Measurements from ENCODE around the gene PDZK1IP1. TPM values are rescaled to one million over a fixed set of nuclear protein-coding genes. Genes with fewer than 3 reads are reported as not detected.
A peak's percentile ranks its signal among the peaks of the same experiment; 100 is the strongest.
"Not testable (repeated sequence)": the region's sequence is repeated elsewhere in the genome, so short reads cannot be mapped to it uniquely, and the experiment has no call there.

The PDZK1IP1 gene
- total RNA-seq, 1 experiment from 2014 or later = not detected

GRCh38 chr1:47175227-47175934 lies 14.5 kb downstream of the PDZK1IP1 start:
- peak in 1 of 2 experiments; percentile 39 for DNase-seq (ENCODE audit: low read depth in 1 of 2, low spot score in 2 of 2)
- Histone ChIP-seq H3K36me3 (no peaks in the 10 kb centered on the region), H3K27me3 (replicated peaks) (no peaks in the 10 kb centered on the region), H3K9me3 (replicated peaks) (no peaks in the 10 kb centered on the region), H3K4me1 (replicated peaks) (peaks cover 9% of the 10 kb centered on the region; the same call in 1 of the 2 replicates), H3K27ac (no peak overlapping the region), H3K4me3 (no peak overlapping the region)

- Histone ChIP-seq H3K9me3 (replicated peaks) (no peaks in the 10 kb centered on the region), H3K27ac (no peak overlapping the region), H3K36me3 (no peaks in the 10 kb centered on the region), H3K4me1 (replicated peaks) (0 out of 2 replicates have a peak, but pooled peaks cover 8% of the 10 kb centered on the region), H3K27me3 (replicated peaks) (no peaks in the 10 kb centered on the region), H3K4me3 (no peak overlapping the region)
- no peak for DNase-seq (ENCODE audit: low read depth in 1 of 2, low spot score in 2 of 2)
Measured at GRCh38 chr1:47174656-47175020, 15.2 kb downstream of the PDZK1IP1 start.

- H3K27ac ChIP-seq = no peak overlapping the region
- no peaks in the 10 kb centered on the region for H3K36me3 ChIP-seq
- no peak for DNase-seq (ENCODE audit: low read depth in 1 of 2, low spot score in 2 of 2)
- H3K27me3 ChIP-seq (replicated peaks) = no peaks in the 10 kb centered on the region
- H3K4me3 ChIP-seq = no peak overlapping the region
- no peaks in the 10 kb centered on the region for H3K4me1 ChIP-seq (replicated peaks)
- no peaks in the 10 kb centered on the region for H3K9me3 ChIP-seq (replicated peaks)
Measured at GRCh38 chr1:47172782-47173181, 17.1 kb downstream of the PDZK1IP1 start.

DNA sequence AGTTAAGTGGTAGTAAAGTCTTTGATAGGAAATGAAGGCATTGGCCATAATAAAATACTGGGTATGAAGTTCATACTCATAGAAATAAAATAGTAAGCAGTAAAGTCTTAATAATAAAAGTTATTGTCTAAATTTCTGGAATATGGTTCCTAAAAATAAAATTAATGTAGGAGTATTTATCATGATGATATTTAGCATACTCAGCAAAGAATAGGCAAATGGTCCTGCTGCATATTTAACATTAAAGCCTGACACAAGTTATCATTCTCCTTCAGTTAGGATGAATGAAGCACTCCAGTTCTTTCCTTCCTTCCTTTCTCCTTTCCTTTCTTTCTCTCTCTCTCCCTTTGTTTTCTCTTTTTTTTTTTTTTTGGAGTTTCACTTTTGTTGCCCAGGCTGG lies 25.3 kb downstream of the PDZK1IP1 start:
- no peak overlapping the region for H3K27ac ChIP-seq
- DNase-seq (ENCODE audit: low read depth in 1 of 2, low spot score in 2 of 2) = no peak
- no peaks in the 10 kb centered on the region for H3K4me1 ChIP-seq (replicated peaks)
- no peak overlapping the region for H3K4me3 ChIP-seq
- no peaks in the 10 kb centered on the region for H3K36me3 ChIP-seq
- H3K27me3 ChIP-seq (replicated peaks) = no peaks in the 10 kb centered on the region
- H3K9me3 ChIP-seq (replicated peaks) = no peaks in the 10 kb centered on the region

DNA sequence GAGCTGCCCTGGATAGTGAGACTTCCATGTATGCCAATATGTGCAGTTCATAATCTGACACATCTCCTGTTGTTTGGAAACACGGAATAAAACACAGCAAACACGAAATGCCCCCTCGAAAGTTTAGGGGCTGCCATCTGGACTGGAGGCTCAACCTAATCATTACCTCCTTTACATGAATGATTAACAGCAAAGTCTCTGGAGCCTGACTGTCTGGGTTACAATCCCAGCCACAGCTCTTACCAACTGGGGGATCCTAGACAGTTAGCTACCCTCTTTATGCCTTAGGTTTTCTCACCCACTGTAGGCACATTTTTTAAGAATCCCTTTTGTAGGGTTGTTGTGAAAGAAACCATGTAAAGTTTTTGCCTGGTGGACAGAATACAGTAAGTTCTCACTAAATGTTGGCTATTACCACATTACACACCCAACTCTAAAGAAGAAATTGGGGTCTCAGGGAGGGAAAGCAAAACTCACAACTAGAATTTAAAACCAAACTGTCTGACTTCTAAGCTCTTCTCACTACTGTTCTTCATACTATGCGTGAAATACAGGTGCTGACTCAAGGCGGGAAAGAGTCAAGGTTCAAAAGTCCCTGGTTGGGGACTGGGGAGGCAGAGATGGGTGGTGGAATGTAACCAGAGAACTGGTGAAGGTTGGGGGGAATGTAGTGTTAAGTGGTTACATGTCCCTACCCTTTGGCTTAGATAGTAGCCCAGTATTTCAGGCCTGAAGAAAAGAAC lies 28.4 kb downstream of the PDZK1IP1 start:
- Histone ChIP-seq H3K4me3 (no peak overlapping the region), H3K27me3 (replicated peaks) (no peaks in the 10 kb centered on the region), H3K27ac (no peak overlapping the region), H3K9me3 (replicated peaks) (no peaks in the 10 kb centered on the region), H3K36me3 (no peaks in the 10 kb centered on the region), H3K4me1 (replicated peaks) (no peaks in the 10 kb centered on the region)
- no peak for DNase-seq (ENCODE audit: low read depth in 1 of 2, low spot score in 2 of 2)

DNA sequence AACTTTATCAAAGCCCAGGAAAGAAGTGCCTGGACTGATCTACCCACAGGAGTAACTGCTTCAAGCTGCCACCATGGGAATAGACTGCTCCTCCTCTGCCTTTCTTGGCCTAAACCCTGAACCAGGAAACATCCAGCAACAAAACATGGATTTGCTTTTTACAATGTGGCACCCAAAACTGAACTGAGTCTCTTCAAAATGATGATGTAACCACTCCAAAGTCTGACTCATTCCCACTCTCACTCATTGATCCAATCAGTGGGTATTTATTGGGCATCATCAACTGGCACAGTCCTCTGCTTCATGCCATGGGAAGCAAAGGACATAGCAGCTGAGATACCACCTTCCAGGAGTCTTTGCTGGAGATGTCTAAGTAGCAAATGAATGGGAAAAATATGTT lies 29.1 kb downstream of the PDZK1IP1 start:
- no peaks in the 10 kb centered on the region for H3K36me3 ChIP-seq
- DNase-seq (ENCODE audit: low read depth in 1 of 2, low spot score in 2 of 2) = no peak
- no peaks in the 10 kb centered on the region for H3K27me3 ChIP-seq (replicated peaks)
- H3K27ac ChIP-seq = no peak overlapping the region
- H3K9me3 ChIP-seq (replicated peaks) = no peaks in the 10 kb centered on the region
- no peak overlapping the region for H3K4me3 ChIP-seq
- H3K4me1 ChIP-seq (replicated peaks) = no peaks in the 10 kb centered on the region

GRCh38 chr1:47157957-47158356 lies 31.9 kb downstream of the PDZK1IP1 start:
- H3K4me3 ChIP-seq; H3K27me3 ChIP-seq (replicated peaks); H3K27ac ChIP-seq; H3K9me3 ChIP-seq (replicated peaks); H3K36me3 ChIP-seq; DNase-seq (ENCODE audit: low read depth in 1 of 2, low spot score in 2 of 2); H3K4me1 ChIP-seq (replicated peaks): not testable (repeated sequence)

GRCh38 chr1:47156457-47156856 lies 33.4 kb downstream of the PDZK1IP1 start:
- not testable (repeated sequence) for DNase-seq (ENCODE audit: low read depth in 1 of 2, low spot score in 2 of 2); H3K9me3 ChIP-seq (replicated peaks); H3K36me3 ChIP-seq; H3K4me3 ChIP-seq; H3K4me1 ChIP-seq (replicated peaks); H3K27me3 ChIP-seq (replicated peaks); H3K27ac ChIP-seq

DNA sequence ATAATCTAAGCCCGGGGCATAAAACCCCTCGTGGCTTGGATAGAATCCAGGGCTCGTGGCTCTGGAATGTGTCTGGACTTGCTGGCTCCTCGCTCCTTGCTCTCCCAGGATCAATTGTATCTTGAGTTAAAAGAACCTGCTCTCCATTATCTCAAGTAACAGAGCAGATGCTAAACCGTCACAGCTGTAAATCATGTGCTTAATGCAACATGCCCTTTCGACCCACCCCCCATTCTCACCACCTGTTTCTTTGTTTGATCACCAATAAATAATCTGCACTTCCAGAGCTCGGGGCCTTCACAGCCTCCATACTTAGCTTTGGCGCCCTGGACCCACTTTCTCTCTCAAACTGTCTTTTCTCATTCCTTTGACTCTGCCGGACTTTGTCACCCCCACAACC lies 40.7 kb downstream of the PDZK1IP1 start:
- not testable (repeated sequence) for H3K27me3 ChIP-seq (replicated peaks); H3K27ac ChIP-seq; H3K4me3 ChIP-seq; H3K36me3 ChIP-seq; H3K4me1 ChIP-seq (replicated peaks); DNase-seq (ENCODE audit: low read depth in 1 of 2, low spot score in 2 of 2); H3K9me3 ChIP-seq (replicated peaks)

DNA sequence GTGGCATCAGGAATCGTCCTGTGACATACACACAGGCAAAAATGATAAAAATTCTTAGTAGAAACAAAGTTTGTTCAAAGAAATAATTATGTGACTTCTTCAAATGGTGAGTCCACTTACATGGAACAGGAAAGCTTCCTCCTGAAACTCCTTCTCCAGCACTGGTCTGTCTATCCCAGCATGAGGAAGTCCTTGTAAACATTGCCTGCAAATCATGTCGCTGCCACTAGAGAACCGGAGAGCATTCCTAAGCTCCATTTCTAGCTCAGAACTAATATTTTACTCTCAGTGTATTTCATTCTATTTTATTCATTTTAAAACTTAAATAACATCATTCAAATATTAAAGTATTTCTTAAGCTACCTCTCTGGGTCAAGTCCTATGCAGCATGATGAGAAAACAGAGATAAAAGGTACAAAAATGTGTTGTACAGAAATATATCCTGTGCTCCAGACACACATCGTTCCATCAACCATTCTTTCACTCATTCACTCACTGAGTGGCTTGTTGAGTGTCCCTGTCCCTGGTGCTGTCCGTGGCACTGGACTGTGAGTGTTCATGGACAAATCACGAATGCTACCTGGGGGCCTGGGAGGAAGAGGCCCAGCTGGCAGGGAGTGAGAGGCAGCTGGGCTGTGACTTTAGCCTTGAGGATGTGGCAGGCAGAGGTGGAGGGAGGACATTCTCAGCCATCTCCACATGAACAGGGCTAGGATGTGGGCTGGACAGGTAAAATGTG lies 42.6 kb downstream of the PDZK1IP1 start:
- H3K9me3 ChIP-seq (replicated peaks) = no peaks in the 10 kb centered on the region
- 0 out of 2 replicates have a peak, but pooled peaks cover 3% of the 10 kb centered on the region for H3K27me3 ChIP-seq (replicated peaks)
- DNase-seq (ENCODE audit: low read depth in 1 of 2, low spot score in 2 of 2) = no peak
- H3K36me3 ChIP-seq = no peaks in the 10 kb centered on the region
- no peak overlapping the region for H3K4me3 ChIP-seq
- no peak overlapping the region for H3K27ac ChIP-seq
- H3K4me1 ChIP-seq (replicated peaks) = no peaks in the 10 kb centered on the region

DNA sequence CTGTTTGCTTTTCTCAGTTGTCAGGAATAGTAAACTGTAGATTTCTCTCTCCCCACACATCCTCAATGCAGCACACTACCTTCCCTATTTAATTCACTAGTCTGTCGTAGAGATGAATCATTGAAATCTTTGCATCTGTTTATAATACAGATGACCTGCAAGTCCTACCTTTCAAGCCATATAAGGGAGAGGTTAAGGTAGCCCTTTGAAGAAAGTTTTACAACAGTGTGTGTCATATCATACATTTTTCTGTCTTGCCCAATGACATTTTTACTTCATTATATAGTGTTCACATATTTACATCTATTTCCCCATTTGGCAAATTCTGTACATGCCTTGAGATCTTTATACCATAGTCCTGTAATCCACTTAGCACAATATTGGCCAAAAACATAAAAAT lies 43.3 kb downstream of the PDZK1IP1 start:
- not testable (repeated sequence) for H3K4me1 ChIP-seq (replicated peaks)

DNA sequence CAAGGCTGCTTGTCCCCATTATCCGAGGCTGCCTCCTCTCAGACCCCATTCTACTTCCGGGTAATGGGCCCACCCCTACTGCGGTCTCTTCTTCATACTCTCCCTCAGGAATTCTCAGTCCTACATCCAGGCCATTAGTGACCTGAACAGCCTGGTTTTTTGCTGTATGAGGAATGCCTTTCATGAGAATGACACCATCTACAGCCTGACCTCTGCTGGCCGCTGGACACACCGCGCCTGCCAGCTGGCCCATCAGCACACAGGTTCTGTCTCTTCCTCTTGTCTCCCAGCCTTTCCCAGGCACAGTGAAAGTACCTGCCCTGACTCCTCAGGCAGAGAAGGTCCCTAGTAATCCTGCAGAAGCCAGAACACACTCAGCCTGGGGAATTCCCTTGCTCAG lies 46.2 kb downstream of the PDZK1IP1 start:
- H3K4me1 ChIP-seq (replicated peaks); H3K27me3 ChIP-seq (replicated peaks); H3K9me3 ChIP-seq (replicated peaks); H3K27ac ChIP-seq; H3K36me3 ChIP-seq; DNase-seq (ENCODE audit: low read depth in 1 of 2, low spot score in 2 of 2); H3K4me3 ChIP-seq: not testable (repeated sequence)

More for the DNA sequence above, 43.3 kb downstream of the PDZK1IP1 start:
- not testable (repeated sequence) for H3K27ac ChIP-seq; H3K9me3 ChIP-seq (replicated peaks); H3K4me3 ChIP-seq; H3K27me3 ChIP-seq (replicated peaks); DNase-seq (ENCODE audit: low read depth in 1 of 2, low spot score in 2 of 2); H3K36me3 ChIP-seq

- H3K27ac ChIP-seq; H3K27me3 ChIP-seq (replicated peaks); DNase-seq (ENCODE audit: low read depth in 1 of 2, low spot score in 2 of 2); H3K4me3 ChIP-seq; H3K9me3 ChIP-seq (replicated peaks); H3K4me1 ChIP-seq (replicated peaks); H3K36me3 ChIP-seq: not testable (repeated sequence)
Measured at GRCh38 chr1:47140358-47140757, 49.5 kb downstream of the PDZK1IP1 start.

Measured in SJSA1 (cell line).